Fibroblast of the aortic adventitia (primary cell): ENCODE measurements around the gene PLA2G4E. TPM values are rescaled to one million over a fixed set of nuclear protein-coding genes. Genes with fewer than 3 reads are reported as not detected.

Experiments
- DNase-seq: peaks from one replicate; pipeline ENCODE4 v3.0.0-alpha.2; 2010; ENCODE audit warnings: low read depth
- H3K4me3 ChIP-seq: 2 replicates; pipeline ENCODE4 v1.5.1; 2011; ENCODE audit warnings: low read depth, mild to moderate bottlenecking, control low read depth, low read length, moderate library complexity
- CTCF ChIP-seq: IDR thresholded peaks from 2 replicates; pipeline ENCODE4 v1.5.1; 2011; ENCODE audit warnings: mild to moderate bottlenecking, low read length, control low read depth, inconsistent platforms; ENCODE audit not compliant: insufficient read depth
- total RNA-seq: library from RNA; depleted of rRNA; stranded (reverse); fragments of >200 nt; gene quantifications from 2 replicates; pipeline ENCODE4 v1.2.3, GENCODE V29; 2012; ENCODE audit warnings: low replicate concordance

Gene PLA2G4E
- total RNA-seq, 1 donor: not detected

GRCh38 chr15:41989573-41990242 is 31.1 kb downstream of the PLA2G4E start:
- no peak overlapping the region for H3K4me3 ChIP-seq
- peak; percentile 99 for TF ChIP-seq CTCF
- DNase-seq: peak; percentile 76

GRCh38 chr15:41988896-41989572 is 31.8 kb downstream of the PLA2G4E start:
- no peak for TF ChIP-seq CTCF
- DNase-seq: no peak
- H3K4me3 ChIP-seq: no peak overlapping the region

GRCh38 chr15:41987925-41988275 is 32.9 kb downstream of the PLA2G4E start:
- DNase-seq: no peak
- no peak for TF ChIP-seq CTCF
- H3K4me3 ChIP-seq: no peak overlapping the region

GRCh38 chr15:41987246-41987924 is 33.5 kb downstream of the PLA2G4E start:
- no peak overlapping the region for H3K4me3 ChIP-seq
- TF ChIP-seq CTCF: no peak
- DNase-seq: no peak

- no peak overlapping the region for H3K4me3 ChIP-seq
- DNase-seq: no peak
- no peak for TF ChIP-seq CTCF
Measured at GRCh38 chr15:41985236-41986160, 35.3 kb downstream of the PLA2G4E start.

GRCh38 chr15:41984622-41985021 is 36.2 kb downstream of the PLA2G4E start:
- no peak for DNase-seq
- TF ChIP-seq CTCF: no peak
- no peak overlapping the region for H3K4me3 ChIP-seq
